Transverse colon (tissue), 4 donors: Measurements from ENCODE around the gene TMPO.

Experiments
- CTCF ChIP-seq, 5 experiments: fragments of 200-600 bp in 3 of 5; fragments of 450-650 bp in 2 of 5; sonication (generic) in 3 of 5; IDR thresholded peaks; 1 replicate in 2 of 5; 2 replicates in 3 of 5; pipeline ENCODE4 v1.5.1; 2016 to 2017; ENCODE audit warnings: antibody characterized with exemption in 5 of 5, inconsistent platforms in 3 of 5, mild to moderate bottlenecking in 2 of 5, moderate library complexity in 1 of 5
- POLR2A ChIP-seq: fragments of 450-650 bp; IDR thresholded peaks from one replicate; pipeline ENCODE4 v1.6.1; 2016; ENCODE audit warnings: antibody characterized with exemption, mild to moderate bottlenecking, moderate library complexity
- POLR2AphosphoS5 ChIP-seq, 3 donors: sonication (generic); formaldehyde crosslinking; IDR thresholded peaks; one replicate each; pipeline ENCODE4 v1.6.1; 2016; ENCODE audit warnings: antibody characterized with exemption in 3 of 3

GRCh38 chr12:98561846-98562245 lies 46.5 kb downstream of the TMPO start:
- TF ChIP-seq POLR2AphosphoS5 (IDR thresholded peaks at IDR 0.05) (no peak), CTCF (IDR thresholded peaks at IDR 0.05) (no peak), POLR2A (no peak)
